Stimulated activated naive CD8-positive, alpha-beta T cell treated with anti-CD3 and anti-CD28 coated beads, Interleukin-15, Interleukin-2, amounts not matched to agents 100 ng/mL and 50 ng/mL, for 24 hours (primary cell): ENCODE results near the gene LCN9.
"Not testable (repeated sequence)": the region's sequence is repeated elsewhere in the genome, so short reads cannot be mapped to it uniquely, and the experiment has no call there.

Source experiments
- H3K27ac Mint-ChIP-seq: one replicate; pipeline ENCODE4 v1.8.0; 2021; ENCODE audit warnings: mild to moderate bottlenecking, mixed read lengths
- H3K27me3 Mint-ChIP-seq: one replicate; pipeline ENCODE4 v1.8.0; 2021; ENCODE audit warnings: mixed read lengths
- H3K36me3 Mint-ChIP-seq: one replicate; pipeline ENCODE4 v1.8.0; 2021; ENCODE audit warnings: low read depth, mixed read lengths
- H3K4me1 Mint-ChIP-seq: one replicate; pipeline ENCODE4 v1.8.0; 2021; ENCODE audit warnings: low read depth, mixed read lengths
- H3K4me3 Mint-ChIP-seq: one replicate; pipeline ENCODE4 v1.8.0; 2021; ENCODE audit warnings: mild to moderate bottlenecking, mixed read lengths
- H3K9me3 Mint-ChIP-seq: one replicate; pipeline ENCODE4 v1.8.0; 2021; ENCODE audit warnings: mixed read lengths

LCN9 gene

DNA sequence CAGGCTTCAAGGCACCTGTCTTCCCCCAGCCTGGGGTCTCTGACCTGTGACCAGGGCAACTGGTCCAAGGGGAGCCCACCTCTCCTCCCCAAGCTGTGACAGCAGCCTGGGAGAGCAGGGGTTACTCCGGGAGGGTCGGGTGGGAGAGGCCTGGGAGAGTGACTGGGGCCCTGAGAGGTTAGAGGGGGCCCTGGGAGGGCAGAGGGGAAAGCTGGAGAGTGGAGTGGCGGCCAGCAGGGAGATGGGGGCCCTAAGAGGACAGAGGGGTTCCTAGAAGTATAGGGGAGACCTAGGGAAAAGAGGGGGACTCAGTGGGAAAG is 302 bp downstream of the LCN9 start:
- Mint-ChIP-seq H3K36me3 (no peaks in the 10 kb centered on the region), H3K27ac (no peak overlapping the region), H3K4me1 (no peaks in the 10 kb centered on the region), H3K4me3 (no peak overlapping the region), H3K27me3 (no peaks in the 10 kb centered on the region), H3K9me3 (no peaks in the 10 kb centered on the region)

GRCh38 chr9:135663857-135664256 is 748 bp downstream of the LCN9 start:
- Mint-ChIP-seq H3K27ac (no peak overlapping the region), H3K4me3 (no peak overlapping the region), H3K9me3 (no peaks in the 10 kb centered on the region), H3K4me1 (no peaks in the 10 kb centered on the region), H3K36me3 (no peaks in the 10 kb centered on the region), H3K27me3 (no peaks in the 10 kb centered on the region)

DNA sequence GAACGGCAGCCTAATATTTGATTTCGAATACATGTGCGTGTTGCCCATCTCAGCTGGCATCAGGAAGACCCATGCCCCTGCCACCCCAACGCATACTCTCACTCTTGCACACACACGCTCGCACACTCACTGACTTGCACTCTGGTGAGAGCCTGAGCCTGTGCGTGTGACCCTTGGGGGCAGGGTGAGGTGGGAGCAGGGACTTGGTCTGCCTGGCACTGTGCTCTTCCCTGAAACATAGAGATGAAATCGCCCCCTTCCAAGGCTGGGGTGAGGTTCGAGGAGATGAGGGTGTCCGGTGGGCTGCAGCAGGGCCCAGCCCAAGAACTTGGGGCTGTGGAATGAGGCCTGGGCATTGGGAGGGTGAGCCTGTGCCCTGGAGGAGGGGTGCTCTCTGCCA is 1.2 kb downstream of the LCN9 start:
- H3K4me3 Mint-ChIP-seq, result no peak overlapping the region
- H3K27ac Mint-ChIP-seq, result no peak overlapping the region
- no peaks in the 10 kb centered on the region for H3K9me3 Mint-ChIP-seq
- H3K27me3 Mint-ChIP-seq, result no peaks in the 10 kb centered on the region
- H3K4me1 Mint-ChIP-seq, result no peaks in the 10 kb centered on the region
- no peaks in the 10 kb centered on the region for H3K36me3 Mint-ChIP-seq

DNA sequence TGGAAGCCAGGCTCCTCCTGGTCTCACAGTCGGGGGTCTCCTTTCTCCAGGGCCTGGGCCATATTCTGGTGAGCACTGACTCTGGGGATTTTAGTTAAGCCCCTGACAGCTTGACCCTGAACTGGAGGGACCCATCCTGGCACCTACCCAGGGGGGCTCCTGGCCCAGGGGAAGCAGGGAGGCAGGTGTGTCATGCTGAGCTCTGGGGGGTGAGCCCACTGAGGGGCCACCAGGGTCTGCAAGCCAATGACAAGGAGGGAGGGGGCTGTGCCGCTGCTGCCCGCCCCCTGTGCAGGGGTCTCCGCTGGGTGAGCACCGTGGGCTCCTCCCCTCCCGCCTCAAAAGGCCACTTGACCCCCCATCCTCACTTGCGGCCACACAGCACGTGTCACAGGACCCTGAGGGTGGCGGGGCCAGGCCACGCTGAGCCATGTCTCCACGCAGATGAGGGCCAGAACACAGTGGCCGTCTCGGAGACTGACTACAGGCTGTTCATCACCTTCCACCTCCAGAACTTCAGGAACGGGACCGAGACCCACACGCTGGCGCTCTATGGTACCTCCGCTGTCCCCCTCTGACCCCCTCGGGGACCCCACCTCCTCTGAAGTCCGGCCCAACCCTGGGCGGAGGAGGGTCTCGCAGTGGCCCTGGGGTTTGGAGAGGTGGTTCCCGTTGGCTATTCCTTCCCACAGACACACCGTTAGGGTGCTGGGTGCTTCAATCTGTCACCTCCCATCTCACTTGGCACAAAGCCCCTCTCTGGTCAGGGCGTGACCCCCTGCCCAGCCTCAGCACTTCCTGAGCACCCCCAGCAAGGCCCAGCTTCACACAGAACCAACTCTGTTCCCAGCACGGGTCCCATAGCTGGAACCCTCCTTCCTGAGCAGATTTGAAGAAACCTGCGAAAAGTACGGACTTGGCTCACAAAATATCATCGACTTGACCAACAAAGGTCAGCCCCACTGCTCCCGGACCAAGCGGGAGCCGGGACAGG is 2.0 kb downstream of the LCN9 start:
- Mint-ChIP-seq H3K4me1 (no peaks in the 10 kb centered on the region), H3K27me3 (no peaks in the 10 kb centered on the region), H3K4me3 (no peak overlapping the region), H3K27ac (no peak overlapping the region), H3K9me3 (no peaks in the 10 kb centered on the region), H3K36me3 (no peaks in the 10 kb centered on the region)

DNA sequence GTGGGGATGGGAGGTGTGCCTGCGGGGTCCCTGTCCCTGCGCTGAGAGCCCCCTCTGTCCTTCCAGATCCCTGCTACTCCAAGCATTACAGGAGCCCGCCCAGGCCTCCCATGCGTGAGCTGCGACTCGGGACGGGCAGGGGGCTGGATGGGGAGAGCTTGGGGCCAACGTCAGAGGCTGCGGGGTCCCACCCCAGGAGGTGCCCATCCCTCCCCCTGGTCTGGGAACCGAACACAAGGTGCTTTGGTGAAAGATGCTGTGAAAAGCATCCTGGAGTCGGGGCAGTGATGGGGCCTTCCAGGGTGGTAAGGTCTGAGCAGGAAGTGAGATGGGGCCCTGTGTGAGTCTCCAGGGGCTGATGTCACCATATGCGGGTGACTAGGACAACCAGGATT is 2.7 kb downstream of the LCN9 start:
- no peak overlapping the region for H3K27ac Mint-ChIP-seq
- no peak overlapping the region for H3K4me3 Mint-ChIP-seq
- H3K4me1 Mint-ChIP-seq, result no peaks in the 10 kb centered on the region
- no peaks in the 10 kb centered on the region for H3K27me3 Mint-ChIP-seq
- no peaks in the 10 kb centered on the region for H3K36me3 Mint-ChIP-seq
- no peaks in the 10 kb centered on the region for H3K9me3 Mint-ChIP-seq

- Mint-ChIP-seq H3K4me1 (no peaks in the 10 kb centered on the region), H3K27me3 (no peaks in the 10 kb centered on the region), H3K27ac (no peak overlapping the region), H3K4me3 (no peak overlapping the region), H3K36me3 (no peaks in the 10 kb centered on the region), H3K9me3 (no peaks in the 10 kb centered on the region)
Observed at GRCh38 chr9:135666534-135667462, 3.7 kb downstream of the LCN9 start.

- H3K4me1 Mint-ChIP-seq, result no peaks in the 10 kb centered on the region
- H3K4me3 Mint-ChIP-seq, result no peak overlapping the region
- H3K27ac Mint-ChIP-seq, result no peak overlapping the region
- H3K27me3 Mint-ChIP-seq, result no peaks in the 10 kb centered on the region
- H3K9me3 Mint-ChIP-seq, result no peaks in the 10 kb centered on the region
- H3K36me3 Mint-ChIP-seq, result no peaks in the 10 kb centered on the region
Observed at GRCh38 chr9:135667463-135668001, 4.4 kb downstream of the LCN9 start.

GRCh38 chr9:135669018-135669417 is 5.9 kb downstream of the LCN9 start:
- H3K9me3 Mint-ChIP-seq, H3K36me3 Mint-ChIP-seq, H3K4me1 Mint-ChIP-seq, H3K27ac Mint-ChIP-seq, H3K4me3 Mint-ChIP-seq, H3K27me3 Mint-ChIP-seq: not testable (repeated sequence)

GRCh38 chr9:135669616-135670285 is 6.6 kb downstream of the LCN9 start:
- Mint-ChIP-seq H3K4me3 (no peak overlapping the region), H3K27ac (no peak overlapping the region), H3K9me3 (no peaks in the 10 kb centered on the region), H3K36me3 (no peaks in the 10 kb centered on the region), H3K4me1 (no peaks in the 10 kb centered on the region), H3K27me3 (no peaks in the 10 kb centered on the region)

- Mint-ChIP-seq H3K4me3 (no peak overlapping the region), H3K27me3 (no peaks in the 10 kb centered on the region), H3K27ac (no peak overlapping the region)
Observed at GRCh38 chr9:135670721-135671590, 7.8 kb downstream of the LCN9 start.

DNA sequence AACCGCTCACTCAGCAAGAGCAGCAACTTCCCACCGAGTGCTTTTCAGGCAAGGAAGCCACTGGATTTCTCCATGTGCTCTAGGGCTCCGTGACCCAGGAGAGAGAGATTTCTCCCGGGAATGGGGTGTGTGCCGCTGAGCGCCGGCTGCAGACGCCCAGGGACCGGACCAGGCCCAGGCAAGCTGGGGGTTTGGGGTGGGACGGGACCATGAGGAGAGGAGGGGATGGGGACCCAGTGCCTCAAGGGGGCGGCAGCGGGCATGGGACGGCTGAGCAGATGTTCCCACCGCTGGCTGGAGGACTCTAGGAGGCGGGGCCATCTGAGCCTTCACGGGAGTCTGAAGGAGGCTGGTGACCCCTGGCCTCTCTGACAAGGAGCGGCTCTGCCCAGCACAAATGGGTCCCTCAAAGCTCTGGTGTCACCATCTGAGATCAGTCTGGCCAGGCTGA is 8.5 kb downstream of the LCN9 start:
- H3K4me1 Mint-ChIP-seq, result no peaks in the 10 kb centered on the region
- no peaks in the 10 kb centered on the region for H3K36me3 Mint-ChIP-seq
- no peak overlapping the region for H3K4me3 Mint-ChIP-seq
- H3K27me3 Mint-ChIP-seq, result no peaks in the 10 kb centered on the region
- no peak overlapping the region for H3K27ac Mint-ChIP-seq
- H3K9me3 Mint-ChIP-seq, result no peaks in the 10 kb centered on the region

More at GRCh38 chr9:135670721-135671590, 7.8 kb downstream of the LCN9 start:
- H3K9me3 Mint-ChIP-seq, result no peaks in the 10 kb centered on the region
- no peaks in the 10 kb centered on the region for H3K36me3 Mint-ChIP-seq
- no peaks in the 10 kb centered on the region for H3K4me1 Mint-ChIP-seq

GRCh38 chr9:135672786-135673185 is 9.7 kb downstream of the LCN9 start:
- H3K27ac Mint-ChIP-seq, H3K36me3 Mint-ChIP-seq, H3K4me1 Mint-ChIP-seq, H3K4me3 Mint-ChIP-seq, H3K27me3 Mint-ChIP-seq, H3K9me3 Mint-ChIP-seq: not testable (repeated sequence)

GRCh38 chr9:135673941-135674340 is 10.8 kb downstream of the LCN9 start:
- Mint-ChIP-seq H3K27ac (no peak overlapping the region), H3K36me3 (no peaks in the 10 kb centered on the region), H3K9me3 (no peaks in the 10 kb centered on the region), H3K27me3 (no peaks in the 10 kb centered on the region), H3K4me1 (no peaks in the 10 kb centered on the region), H3K4me3 (no peak overlapping the region)

DNA sequence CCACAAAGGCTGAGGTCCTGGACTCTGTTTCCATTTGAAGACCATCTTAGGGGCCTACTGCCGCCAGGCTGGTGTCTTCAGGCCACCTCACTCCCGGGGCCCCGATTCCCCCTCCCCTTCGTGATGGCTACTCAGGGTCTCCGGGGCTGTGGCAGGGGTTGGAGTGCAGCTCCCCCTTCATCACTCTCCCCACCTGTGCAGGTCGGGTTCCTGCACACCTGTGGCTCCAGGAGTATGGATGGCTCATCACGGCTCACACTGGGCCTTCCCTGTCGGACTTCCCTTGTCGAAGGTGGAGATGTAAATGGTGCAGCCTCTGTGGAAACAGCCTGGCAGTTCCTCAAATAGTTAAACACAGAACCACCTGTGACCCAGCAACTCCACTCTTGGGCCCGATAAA is 11.9 kb downstream of the LCN9 start:
- Mint-ChIP-seq H3K27me3 (no peaks in the 10 kb centered on the region), H3K36me3 (no peaks in the 10 kb centered on the region), H3K9me3 (no peaks in the 10 kb centered on the region), H3K4me1 (no peaks in the 10 kb centered on the region), H3K4me3 (no peak overlapping the region), H3K27ac (no peak overlapping the region)
